Cerebellar nuclear complex (tissue), 1 donor: ENCODE results near the gene ACP2.
A peak's percentile ranks its signal among the peaks of the same experiment; 100 is the strongest.
"Not testable (repeated sequence)": the region's sequence is repeated elsewhere in the genome, so short reads cannot be mapped to it uniquely, and the experiment has no call there.

Source experiments
- DNase-seq, 2 experiments: peaks; one replicate each; lab custom pipeline; 2025; lab: John Stamatoyannopoulos, UW

Gene ACP2

GRCh38 chr11:47243454-47243853 is 5.2 kb downstream of the ACP2 start:
- DNase-seq = no peak

GRCh38 chr11:47242596-47243192 is 5.9 kb downstream of the ACP2 start:
- DNase-seq = no peak

- no peak for DNase-seq
Observed at GRCh38 chr11:47241841-47242301, 6.7 kb downstream of the ACP2 start.

- no peak for DNase-seq
Observed at GRCh38 chr11:47239852-47240251, 8.8 kb downstream of the ACP2 start.

- DNase-seq = no peak
Observed at GRCh38 chr11:47236482-47236881, 12.1 kb downstream of the ACP2 start.

GRCh38 chr11:47235163-47235562 is 13.5 kb downstream of the ACP2 start:
- DNase-seq = no peak

GRCh38 chr11:47234669-47235100 is 13.9 kb downstream of the ACP2 start:
- DNase-seq = no peak

GRCh38 chr11:47233989-47234668 is 14.5 kb downstream of the ACP2 start:
- no peak for DNase-seq

- DNase-seq = no peak
Observed at GRCh38 chr11:47233051-47233450, 15.6 kb downstream of the ACP2 start.

GRCh38 chr11:47229161-47229560 is 19.5 kb downstream of the ACP2 start:
- no peak for DNase-seq

- DNase-seq = no peak
Observed at GRCh38 chr11:47225552-47226400, 22.8 kb downstream of the ACP2 start.

GRCh38 chr11:47222696-47223095 is 25.9 kb downstream of the ACP2 start:
- DNase-seq = no peak

GRCh38 chr11:47220401-47220821 is 28.2 kb downstream of the ACP2 start:
- no peak for DNase-seq

- no peak for DNase-seq
Observed at GRCh38 chr11:47216121-47216798, 32.4 kb downstream of the ACP2 start.

GRCh38 chr11:47215366-47215910 is 33.2 kb downstream of the ACP2 start:
- DNase-seq = no peak

GRCh38 chr11:47213950-47214565 is 34.6 kb downstream of the ACP2 start:
- peak; percentile 90 to 92 for DNase-seq

- DNase-seq = no peak
Observed at GRCh38 chr11:47212938-47213337, 35.7 kb downstream of the ACP2 start.

- DNase-seq = no peak
Observed at GRCh38 chr11:47208628-47209027, 40.0 kb downstream of the ACP2 start.

GRCh38 chr11:47208008-47208552 is 40.5 kb downstream of the ACP2 start:
- DNase-seq = not testable (repeated sequence)

GRCh38 chr11:47207459-47207858 is 41.2 kb downstream of the ACP2 start:
- DNase-seq = no peak

- DNase-seq = not testable (repeated sequence)
Observed at GRCh38 chr11:47206577-47206976, 42.0 kb downstream of the ACP2 start.
